Suprapubic skin (tissue), 4 donors: Measurements from ENCODE around the gene ATF6B. TPM values are rescaled to one million over a fixed set of nuclear protein-coding genes. Genes with fewer than 3 reads are reported as not detected.

Experiments
- DNase-seq, 2 donors: peaks; one replicate each; pipeline ENCODE4 v3.0.0-alpha.2; 2019; ENCODE audit warnings: low spot score in 2 of 2
- H3K27ac ChIP-seq: fragments of 200-600 bp; sonication (generic); one replicate; pipeline ENCODE4 v1.5.1; 2019
- H3K27me3 ChIP-seq: fragments of 200-600 bp; sonication (generic); one replicate; pipeline ENCODE4 v1.5.1; 2019
- H3K36me3 ChIP-seq: fragments of 200-600 bp; sonication (generic); one replicate; pipeline ENCODE4 v1.5.1; 2019
- H3K4me1 ChIP-seq: fragments of 200-600 bp; sonication (generic); one replicate; pipeline ENCODE4 v1.5.1; 2019
- H3K4me3 ChIP-seq: fragments of 200-600 bp; sonication (generic); one replicate; pipeline ENCODE4 v1.5.1; 2019; ENCODE audit warnings: mild to moderate bottlenecking
- H3K9me3 ChIP-seq: fragments of 200-600 bp; sonication (generic); one replicate; pipeline ENCODE4 v1.5.1; 2019
- CTCF ChIP-seq, 2 donors: fragments of 200-600 bp in 1 of 2; fragments of 450-650 bp in 1 of 2; sonication (generic) in 1 of 2; IDR thresholded peaks; one replicate each; pipeline ENCODE4 v1.5.1; 2016 to 2019; ENCODE audit warnings: antibody characterized with exemption in 2 of 2, mild to moderate bottlenecking in 1 of 2, moderate library complexity in 1 of 2
- EP300 ChIP-seq: sonication (generic); formaldehyde crosslinking; IDR thresholded peaks from one replicate; pipeline ENCODE4 v1.6.1; 2017; ENCODE audit warnings: antibody characterized with exemption
- POLR2A ChIP-seq, 2 donors: fragments of 450-650 bp; IDR thresholded peaks; one replicate each; pipeline ENCODE4 v1.6.1; 2017; ENCODE audit warnings: antibody characterized with exemption in 2 of 2, mild to moderate bottlenecking in 2 of 2, moderate library complexity in 2 of 2
- POLR2AphosphoS5 ChIP-seq, 3 donors: sonication (generic); formaldehyde crosslinking; IDR thresholded peaks; one replicate each; pipeline ENCODE4 v1.6.1; 2017; ENCODE audit warnings: antibody characterized with exemption in 3 of 3
- WGBS: methylation state at CpG from one replicate; pipeline ENCODE4 v1.1.5; 2018; 5-methylcytosine and 5-hydroxymethylcytosine counted together
- total RNA-seq, 4 donors: library from RNA; depleted of rRNA; stranded (reverse); fragments of >200 nt; gene quantifications; one replicate each; pipeline ENCODE4 v1.1.0, GENCODE V29; 2016

Gene ATF6B
- total RNA-seq, 4 donors from 2014 or later = 55.8 to 161 (median 74.0) TPM

GRCh38 chr6:32168350-32168749 is 40.3 kb upstream of the ATF6B start:
- Histone ChIP-seq H3K27me3 (no peaks in the 10 kb centered on the region), H3K4me1 (peaks cover 10% of the 10 kb centered on the region), H3K4me3 (no peak overlapping the region), H3K36me3 (peaks cover 71% of the 10 kb centered on the region), H3K9me3 (no peaks in the 10 kb centered on the region), H3K27ac (no peak overlapping the region)
- no peak for TF ChIP-seq CTCF (IDR thresholded peaks at IDR 0.05)
- TF ChIP-seq EP300 = no peak
- TF ChIP-seq POLR2AphosphoS5 (IDR thresholded peaks at IDR 0.05) = no peak
- no peak for TF ChIP-seq POLR2A (IDR thresholded peaks at IDR 0.05)
- WGBS = 72% methylated on average over 2 of the region's 2 CpGs
- no peak for DNase-seq

- H3K36me3 ChIP-seq = peaks cover 74% of the 10 kb centered on the region
- WGBS = 78% methylated on average over 6 of the region's 6 CpGs
- TF ChIP-seq CTCF (IDR thresholded peaks at IDR 0.05) (no peak), POLR2AphosphoS5 (IDR thresholded peaks at IDR 0.05) (no peak), POLR2A (IDR thresholded peaks at IDR 0.05) (no peak), EP300 (no peak)
- no peak overlapping the region for H3K4me3 ChIP-seq
- H3K27me3 ChIP-seq = no peaks in the 10 kb centered on the region
- no peak for DNase-seq
- H3K9me3 ChIP-seq = no peaks in the 10 kb centered on the region
- no peak overlapping the region for H3K27ac ChIP-seq
- H3K4me1 ChIP-seq = peaks cover 6% of the 10 kb centered on the region
These were observed 39.8 kb upstream of the ATF6B start for GRCh38 chr6:32167761-32168262.

GRCh38 chr6:32167154-32167760 is 39.2 kb upstream of the ATF6B start:
- WGBS = 70% methylated on average over 17 of the region's 32 CpGs
- peaks cover 80% of the 10 kb centered on the region for H3K36me3 ChIP-seq

GRCh38 chr6:32166411-32167061 is 38.5 kb upstream of the ATF6B start:
- Histone ChIP-seq H3K36me3 (peaks cover 87% of the 10 kb centered on the region), H3K4me1 (no peaks in the 10 kb centered on the region), H3K27ac (no peak overlapping the region), H3K27me3 (no peaks in the 10 kb centered on the region), H3K9me3 (no peaks in the 10 kb centered on the region), H3K4me3 (no peak overlapping the region)
- no peak for DNase-seq
- TF ChIP-seq CTCF (IDR thresholded peaks at IDR 0.05) (no peak), POLR2AphosphoS5 (IDR thresholded peaks at IDR 0.05) (no peak), EP300 (no peak), POLR2A (IDR thresholded peaks at IDR 0.05) (no peak)
- WGBS = 91% methylated on average over 24 of the region's 30 CpGs

More at GRCh38 chr6:32167154-32167760, 39.2 kb upstream of the ATF6B start:
- Histone ChIP-seq H3K4me1 (peaks cover under 1% of the 10 kb centered on the region), H3K4me3 (no peak overlapping the region), H3K27ac (no peak overlapping the region), H3K9me3 (no peaks in the 10 kb centered on the region), H3K27me3 (no peaks in the 10 kb centered on the region)
- no peak for DNase-seq
- no peak for TF ChIP-seq POLR2AphosphoS5 (IDR thresholded peaks at IDR 0.05)
- TF ChIP-seq POLR2A (IDR thresholded peaks at IDR 0.05) = no peak

- H3K36me3 ChIP-seq = peaks cover 77% of the 10 kb centered on the region
- no peaks in the 10 kb centered on the region for H3K4me1 ChIP-seq
- H3K27ac ChIP-seq = no peak within 1 kb of the TSS
- TF ChIP-seq EP300 (no peak), POLR2AphosphoS5 (IDR thresholded peaks at IDR 0.05) (no peak), CTCF (IDR thresholded peaks at IDR 0.05) (no peak), POLR2A (IDR thresholded peaks at IDR 0.05) (no peak)
- no peaks in the 10 kb centered on the region for H3K9me3 ChIP-seq
- H3K27me3 ChIP-seq = no peaks in the 10 kb centered on the region
- no peak within 1 kb of the TSS for H3K4me3 ChIP-seq
- DNase-seq = no peak
These were observed 36.2 kb upstream of the ATF6B start, which contains the start of gene EGFL8 for GRCh38 chr6:32164295-32164694. EGFL8 (plus strand) TSS chr6:32164595; CDS start chr6:32166166, 1,571 bp downstream.
